H54 (cell line): ENCODE data around the gene NFATC1.
A peak's percentile ranks its signal among the peaks of the same experiment; 100 is the strongest.

Experiments used
- DNase-seq: peaks from one replicate; pipeline ENCODE4 v3.0.0; 2011; ENCODE audit warnings: low spot score, mixed read lengths; ENCODE audit not compliant: insufficient read length
- FAIRE-seq: peaks from 3 replicates; lab custom pipeline; 2011; peaks lifted over from hg19 to GRCh38; lab: Jason Lieb, UNC
- POLR2A ChIP-seq: IDR thresholded peaks from 2 replicates; pipeline ENCODE4 v1.6.1; 2011; ENCODE audit warnings: low read depth, mild to moderate bottlenecking, low read length

The NFATC1 gene

DNA sequence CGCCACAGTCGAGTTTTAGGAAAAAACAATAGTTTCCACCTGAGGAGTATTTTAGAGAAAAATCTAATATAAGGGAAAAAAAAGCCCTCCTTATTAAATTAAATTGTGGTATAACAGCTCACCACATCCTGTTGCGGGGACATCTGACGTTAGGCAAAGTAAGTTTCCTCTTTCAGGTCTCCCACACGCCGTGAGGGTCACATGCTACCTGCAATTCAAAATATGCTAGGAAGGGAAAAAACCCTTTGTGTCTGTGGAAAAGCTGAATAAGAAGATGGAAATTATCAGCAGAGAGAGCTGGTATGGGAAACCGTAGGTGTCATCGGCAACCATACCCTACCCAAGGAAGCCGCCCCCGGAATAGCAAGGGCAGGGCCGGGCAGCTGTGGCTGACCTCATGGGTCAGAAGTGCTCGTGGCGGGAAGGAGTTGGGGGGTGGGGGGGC lies 128.0 kb downstream of the NFATC1 start:
- DNase-seq, result no peak

DNA sequence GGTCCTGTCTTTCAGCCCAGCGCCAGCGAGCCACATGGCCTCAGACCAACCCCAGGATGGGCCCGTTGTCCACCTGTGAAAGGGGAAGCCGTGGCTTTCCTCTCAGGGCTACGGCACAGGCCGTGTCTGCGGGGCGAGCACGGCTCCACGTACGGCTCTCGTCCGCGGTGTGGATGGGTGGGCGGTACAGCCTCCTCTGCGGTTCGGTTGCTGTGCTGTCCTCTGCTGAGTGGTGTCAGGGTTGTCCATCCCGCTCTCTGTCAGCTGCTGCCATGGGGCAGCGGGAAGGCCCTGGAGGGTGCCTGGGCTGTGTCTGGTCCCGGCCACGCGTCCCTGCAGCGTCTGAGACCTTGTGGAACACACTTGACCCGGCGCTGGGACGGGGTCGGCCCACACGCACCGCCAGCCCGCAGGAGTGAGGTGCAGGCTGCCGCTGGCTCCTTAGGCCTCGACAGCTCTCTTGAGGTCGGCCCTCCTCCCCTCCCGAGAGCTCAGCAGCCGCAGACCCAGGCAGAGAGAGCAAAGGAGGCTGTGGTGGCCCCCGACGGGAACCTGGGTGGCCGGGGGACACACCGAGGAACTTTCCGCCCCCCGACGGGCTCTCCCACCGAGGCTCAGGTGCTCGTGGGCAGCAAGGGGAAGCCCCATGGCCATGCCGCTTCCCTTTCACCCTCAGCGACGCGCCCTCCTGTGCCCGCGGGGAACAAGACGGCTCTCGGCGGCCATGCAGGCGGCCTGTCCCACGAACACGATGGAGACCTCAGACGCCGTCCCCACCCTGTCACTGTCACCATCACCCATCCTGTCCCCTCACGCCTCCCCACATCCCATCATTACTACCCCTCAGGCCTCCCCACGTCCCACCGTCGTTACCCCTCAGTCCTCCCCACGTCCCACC lies 128.7 kb downstream of the NFATC1 start:
- DNase-seq (no peak), FAIRE-seq (no peak)
- no peak for TF ChIP-seq POLR2A

More for the DNA sequence above, 128.0 kb downstream of the NFATC1 start:
- TF ChIP-seq POLR2A, result no peak
- no peak for FAIRE-seq

DNA sequence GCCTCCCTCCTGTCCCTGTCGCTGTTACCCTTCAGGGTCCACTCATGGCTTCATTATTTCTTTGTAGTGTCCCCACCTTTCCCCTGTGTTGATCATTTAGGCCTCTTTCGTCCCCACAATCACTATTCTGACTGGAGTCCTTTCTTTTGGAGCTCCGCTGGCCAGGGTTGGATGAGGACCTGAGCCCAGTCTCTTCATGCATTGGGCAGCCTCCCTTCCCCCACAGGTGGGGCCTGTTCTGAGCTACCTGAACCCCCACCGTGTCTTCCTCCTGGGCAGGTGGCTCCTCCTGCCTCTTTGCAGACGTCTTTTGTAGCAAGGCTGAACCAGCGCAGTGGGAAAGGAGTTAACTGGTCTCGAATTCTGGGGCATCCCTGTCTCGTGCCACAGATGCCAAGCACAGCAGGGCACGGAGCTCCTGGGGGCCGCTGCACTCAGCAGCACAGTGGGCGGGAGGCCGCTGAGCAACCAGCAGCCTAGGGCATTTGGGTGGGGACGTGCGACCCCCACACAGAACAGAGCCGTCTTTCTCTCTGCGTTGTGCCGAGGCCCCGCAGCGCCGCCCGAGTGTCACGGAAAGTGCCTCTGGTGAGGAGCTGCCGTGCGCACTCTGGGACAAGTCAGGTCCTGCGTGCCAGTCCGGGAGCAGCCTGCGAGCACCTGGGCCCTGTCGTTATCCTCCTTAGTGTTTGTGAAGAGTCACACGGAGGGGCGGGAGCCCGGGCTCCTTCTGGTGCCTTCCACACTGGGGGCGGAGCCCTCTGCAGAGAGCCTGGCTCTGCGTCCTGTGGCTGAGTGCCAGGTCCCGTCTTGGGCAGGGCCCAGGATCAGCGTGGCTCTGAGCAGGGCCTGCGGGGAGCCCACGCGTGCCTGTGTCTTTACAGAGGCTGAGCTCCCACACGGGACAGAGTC lies 130.1 kb downstream of the NFATC1 start:
- DNase-seq (no peak), FAIRE-seq (no peak)
- TF ChIP-seq POLR2A, result no peak

DNA sequence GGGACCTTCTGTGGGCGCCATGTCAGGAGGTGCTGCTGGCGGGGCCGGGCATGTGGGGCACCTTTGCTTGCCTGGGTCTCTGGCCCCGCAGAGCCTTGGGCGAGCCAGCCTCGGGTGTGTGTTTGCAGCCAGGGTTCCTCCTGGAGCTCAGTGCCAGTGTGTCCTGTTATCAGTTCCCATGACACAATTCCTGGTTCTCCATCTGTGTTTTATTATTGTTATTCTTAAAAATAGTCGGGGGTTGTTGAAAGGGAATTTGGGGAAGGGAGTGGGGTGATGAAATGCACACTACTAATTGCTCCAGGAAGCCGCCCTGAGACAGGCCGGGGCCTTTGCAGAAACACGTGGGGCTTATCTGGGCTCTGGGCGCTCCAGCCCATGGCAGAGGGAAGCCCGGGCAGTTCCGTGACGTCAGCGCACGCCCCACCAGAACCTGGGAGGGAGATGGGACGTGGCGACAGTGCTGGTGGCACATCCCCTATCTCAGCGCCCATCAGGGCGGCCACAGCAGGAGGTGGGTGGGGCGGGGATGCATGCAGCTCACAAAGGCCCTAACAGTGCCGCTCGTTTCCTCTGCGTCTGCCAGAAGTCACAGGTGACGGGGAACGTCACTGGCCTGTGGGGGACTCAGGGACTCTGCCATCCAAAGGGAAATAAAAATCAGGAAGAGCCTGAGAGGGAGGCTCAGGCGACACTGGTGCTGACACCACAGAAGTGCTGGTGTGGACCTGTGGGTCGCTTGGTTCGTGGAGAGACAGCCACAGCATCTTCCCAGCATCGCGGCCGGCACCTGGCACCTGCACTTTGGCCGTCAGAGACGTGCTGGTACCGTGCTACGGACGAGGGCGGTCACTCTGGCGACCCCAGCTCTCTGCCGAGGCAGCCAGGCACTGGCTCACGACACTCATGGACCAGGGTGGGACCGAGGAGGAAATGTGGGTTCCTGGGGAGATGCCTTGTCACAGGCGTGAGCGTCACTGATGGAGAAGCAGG lies 131.0 kb downstream of the NFATC1 start:
- TF ChIP-seq POLR2A, result no peak
- DNase-seq (no peak), FAIRE-seq (no peak)

DNA sequence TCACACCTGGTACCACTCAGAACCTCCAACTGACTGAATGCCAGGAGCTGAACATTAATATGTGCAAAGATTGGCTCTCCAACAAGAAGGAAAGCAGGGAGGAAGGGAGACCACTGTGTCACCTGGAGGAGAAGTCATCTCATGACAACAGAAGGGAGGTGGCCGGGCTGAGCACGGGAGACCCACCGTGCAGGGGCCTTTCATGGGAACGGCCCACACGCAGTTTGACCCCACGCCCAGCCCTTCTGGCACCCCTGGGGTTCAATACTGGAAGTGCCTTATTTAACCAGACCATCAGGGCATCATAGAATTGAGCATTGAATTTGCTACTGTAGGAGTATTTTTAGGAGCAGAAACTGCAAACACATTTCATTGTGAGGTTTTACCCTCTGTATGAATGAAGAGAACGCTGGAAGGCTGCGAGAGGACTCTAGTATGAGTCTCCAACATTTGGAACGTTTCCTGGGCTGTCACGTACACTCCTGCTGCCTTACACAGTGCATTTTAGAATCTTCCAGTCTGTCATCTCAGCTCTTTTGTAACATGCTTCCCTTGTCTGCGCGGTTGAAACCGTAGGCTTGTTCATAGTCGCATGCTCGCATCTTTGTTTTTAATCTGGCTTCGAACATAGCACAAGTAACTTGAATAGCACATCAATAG lies 132.1 kb downstream of the NFATC1 start:
- DNase-seq (no peak), FAIRE-seq (no peak)
- no peak for TF ChIP-seq POLR2A

DNA sequence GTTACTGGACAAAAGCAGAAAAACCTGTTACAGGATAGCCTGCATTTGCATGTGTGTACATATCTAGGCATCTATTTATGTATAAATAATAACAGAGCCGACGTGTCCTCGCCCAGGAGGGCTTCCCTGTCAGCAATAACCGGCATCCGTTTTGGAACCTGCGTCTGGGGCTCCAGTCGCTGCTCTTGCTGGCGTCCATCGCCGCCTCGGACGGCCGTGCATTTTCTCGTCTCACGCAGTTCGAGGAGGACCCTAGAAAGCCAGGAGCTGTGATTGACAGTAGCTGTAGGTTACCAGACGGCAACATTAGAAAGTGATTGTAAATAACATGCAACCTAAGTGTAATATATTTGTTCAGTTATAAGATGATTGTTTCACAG lies 132.6 kb downstream of the NFATC1 start:
- no peak for TF ChIP-seq POLR2A
- DNase-seq (no peak), FAIRE-seq (no peak)

DNA sequence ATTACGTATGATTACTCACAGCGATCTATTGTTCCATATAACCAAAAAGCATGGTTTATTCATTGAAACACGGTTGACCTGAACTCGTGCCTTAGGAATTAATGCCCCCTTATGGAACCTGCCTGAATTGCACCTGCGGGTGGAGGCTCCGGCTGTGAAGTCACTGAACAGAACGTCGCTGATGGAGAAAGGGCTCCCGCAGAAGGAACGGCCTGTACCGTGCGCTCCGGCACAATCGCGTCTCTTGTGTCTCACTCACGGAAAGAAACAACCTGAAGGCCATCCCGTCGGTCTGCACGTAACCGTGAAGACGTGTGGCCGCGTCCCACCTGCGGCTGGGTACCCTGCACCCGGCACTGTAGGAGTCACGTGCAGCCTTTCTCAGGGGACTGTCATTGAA lies 133.1 kb downstream of the NFATC1 start:
- DNase-seq (peak; percentile 25), FAIRE-seq (no peak)
- no peak for TF ChIP-seq POLR2A

DNA sequence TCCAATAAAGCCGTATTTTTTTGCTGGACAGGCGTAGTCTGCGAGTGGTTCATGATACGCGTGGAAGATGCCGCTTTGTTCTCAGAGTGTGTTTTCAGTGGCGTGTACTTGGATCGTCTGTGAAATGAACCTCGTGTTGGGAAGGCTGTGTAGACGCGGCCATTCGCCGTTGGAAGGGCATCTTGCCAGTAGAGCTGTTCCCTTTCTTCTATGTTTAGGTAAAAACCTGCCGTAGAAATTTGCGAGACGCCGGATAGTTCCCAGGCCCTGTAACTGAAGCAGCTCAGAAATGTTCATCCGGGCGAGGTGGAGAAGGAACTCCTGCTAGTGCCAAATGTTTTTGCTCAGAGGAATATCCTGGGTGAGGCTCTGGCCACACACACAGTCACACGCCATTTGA lies 133.6 kb downstream of the NFATC1 start:
- FAIRE-seq (no peak), DNase-seq (no peak)
- no peak for TF ChIP-seq POLR2A

DNA sequence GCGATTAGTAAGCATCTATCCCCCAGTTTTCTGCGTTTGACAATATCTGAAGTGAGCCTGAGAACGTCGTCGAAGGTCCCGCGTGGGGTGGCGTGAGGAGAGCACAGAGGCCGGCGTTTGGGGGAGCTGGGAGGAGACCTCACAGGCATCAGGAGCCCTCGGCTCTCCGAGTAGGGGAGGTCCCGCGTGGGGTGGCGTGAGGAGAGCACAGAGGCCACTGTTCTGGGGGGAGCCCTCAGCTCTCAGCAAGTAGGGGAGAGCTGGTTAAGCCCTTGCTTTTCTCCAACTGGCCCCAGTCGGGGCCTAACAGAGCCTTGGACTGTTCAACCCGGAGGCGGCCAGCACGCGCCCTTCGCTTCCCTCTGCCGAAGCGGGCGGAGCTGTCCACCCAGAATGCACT lies 134.3 kb downstream of the NFATC1 start:
- no peak for TF ChIP-seq POLR2A
- DNase-seq, result no peak
- no peak for FAIRE-seq

DNA sequence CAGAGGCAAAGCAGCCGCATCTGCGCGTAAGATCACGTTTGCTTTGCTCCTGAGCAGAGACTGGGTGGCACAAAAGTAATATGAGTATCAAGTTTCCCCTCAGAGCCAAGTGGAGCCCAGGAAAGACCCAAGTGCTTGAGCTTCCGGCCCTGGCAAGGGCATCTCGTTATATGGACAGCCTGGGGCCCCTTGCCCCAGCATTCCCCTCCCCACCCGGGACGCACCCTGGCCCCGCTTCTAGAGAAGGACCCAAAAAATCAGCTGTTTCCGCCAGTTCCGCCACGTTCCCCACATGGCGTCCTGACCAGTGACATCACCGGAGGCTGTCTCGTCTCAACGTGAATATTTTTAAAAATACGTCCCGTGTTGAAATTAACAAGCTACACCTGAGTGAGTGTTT lies 135.1 kb downstream of the NFATC1 start:
- TF ChIP-seq POLR2A, result no peak
- DNase-seq, result no peak
- no peak for FAIRE-seq

DNA sequence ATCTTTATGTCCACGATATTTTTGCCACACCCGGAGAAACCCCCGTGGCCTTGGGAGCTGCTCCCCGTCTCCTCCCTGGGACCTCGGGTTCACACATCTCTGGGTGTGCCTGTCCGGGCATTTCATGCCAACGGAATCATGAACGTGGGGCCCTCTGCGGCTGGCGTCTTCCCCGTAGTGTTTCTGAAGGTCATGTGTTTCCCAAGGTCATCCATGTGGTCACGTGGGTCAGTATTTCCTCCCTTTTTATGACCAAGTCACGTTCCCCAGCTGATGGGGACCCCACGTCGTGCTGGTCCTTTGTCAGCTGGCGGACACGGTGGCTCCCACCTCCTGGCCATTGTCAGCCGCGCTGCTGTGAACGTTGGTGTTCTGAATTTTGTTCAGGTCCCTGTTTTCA lies 135.7 kb downstream of the NFATC1 start:
- TF ChIP-seq POLR2A, result no peak
- DNase-seq (no peak), FAIRE-seq (no peak)

DNA sequence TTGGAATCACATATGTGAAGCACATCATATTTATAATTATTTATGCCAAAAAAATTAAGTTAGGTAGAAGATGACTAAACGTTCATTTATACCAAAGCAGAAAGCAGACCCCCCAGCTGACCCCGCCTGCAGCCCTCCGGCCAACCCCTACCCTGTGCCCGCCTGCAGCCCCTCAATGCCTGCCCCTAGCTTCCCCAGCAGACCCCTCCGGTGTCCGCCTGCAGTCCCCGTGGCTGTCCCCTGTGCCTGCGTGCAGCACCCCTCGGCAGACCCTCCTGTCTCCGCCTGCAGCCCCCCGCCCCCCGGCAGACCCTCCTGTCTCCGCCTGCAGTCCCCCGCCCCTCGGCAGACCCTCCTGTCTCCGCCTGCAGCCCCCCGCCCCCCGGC lies 136.2 kb downstream of the NFATC1 start:
- DNase-seq (no peak), FAIRE-seq (no peak)
- no peak for TF ChIP-seq POLR2A
